Measurements from ENCODE around the gene STX16. TPM values are rescaled to one million over a fixed set of nuclear protein-coding genes. Genes with fewer than 3 reads are reported as not detected.

Gene STX16
- total RNA-seq, 4 donors from 2014 or later, result 29.6 to 49.2 (median 32.8) TPM

- Histone ChIP-seq H3K9me3 (no peaks in the 10 kb centered on the region), H3K4me1 (peaks cover 5 to 19% (median 7%) of the 10 kb centered on the region in 3 donors), H3K27ac (no peak overlapping the region), H3K27me3 (peaks cover 0 to 16% (median 0%) of the 10 kb centered on the region in 4 donors), H3K4me3 (no peak overlapping the region), H3K36me3 (no peaks in the 10 kb centered on the region)
- intact Hi-C loops (cut with DNase I), result no loop called here
- WGBS, 2 donors, result 50 to 73% methylated on average over 7 to 16 of the region's 29 CpGs
- TF ChIP-seq CTCF (IDR thresholded peaks at IDR 0.05) (no peak), POLR2A (IDR thresholded peaks at IDR 0.05) (no peak)
- no peak for DNase-seq
Measured at GRCh38 chr20:58623579-58624473, 27.3 kb upstream of the STX16 start.

- H3K36me3 ChIP-seq, result no peaks in the 10 kb centered on the region
- DNase-seq, result no peak
- no peak overlapping the region for H3K27ac ChIP-seq
- H3K27me3 ChIP-seq, result peaks cover 0 to 7% (median 0%) of the 10 kb centered on the region in 4 donors
- peaks cover 0 to 10% (median 7%) of the 10 kb centered on the region in 3 donors for H3K4me1 ChIP-seq
- no peaks in the 10 kb centered on the region for H3K9me3 ChIP-seq
- H3K4me3 ChIP-seq, result no peak overlapping the region
- no peak for TF ChIP-seq CTCF (IDR thresholded peaks at IDR 0.05)
- intact Hi-C loops (cut with DNase I), result no loop called here
- 80 to 83% methylated on average over 5 to 10 of the region's 10 CpGs for WGBS, 2 donors
Measured at GRCh38 chr20:58624687-58625086, 26.4 kb upstream of the STX16 start.

GRCh38 chr20:58625585-58625984, 25.5 kb upstream of the STX16 start:
- no peak for DNase-seq
- H3K36me3 ChIP-seq, result no peaks in the 10 kb centered on the region
- intact Hi-C loops (cut with DNase I), result no loop called here
- H3K27me3 ChIP-seq, result no peaks in the 10 kb centered on the region
- H3K4me3 ChIP-seq, result no peak overlapping the region
- H3K4me1 ChIP-seq, result peaks cover 0 to 10% (median 7%) of the 10 kb centered on the region in 3 donors
- no peak for TF ChIP-seq CTCF (IDR thresholded peaks at IDR 0.05)
- TF ChIP-seq POLR2A (IDR thresholded peaks at IDR 0.05), result no peak
- no peaks in the 10 kb centered on the region for H3K9me3 ChIP-seq
- no peak overlapping the region for H3K27ac ChIP-seq
- 75 to 84% methylated on average over 5 of the region's 6 CpGs for WGBS, 2 donors

GRCh38 chr20:58626051-58626450, 25.0 kb upstream of the STX16 start:
- no peaks in the 10 kb centered on the region for H3K27me3 ChIP-seq
- intact Hi-C loops (cut with DNase I), result no loop called here
- no peak overlapping the region for H3K27ac ChIP-seq
- no peak for DNase-seq
- H3K4me1 ChIP-seq, result peaks cover 0 to 10% (median 7%) of the 10 kb centered on the region in 3 donors
- no peak for TF ChIP-seq POLR2A (IDR thresholded peaks at IDR 0.05)
- no peak for TF ChIP-seq CTCF (IDR thresholded peaks at IDR 0.05)
- WGBS, 2 donors, result 80 to 86% methylated on average over 1 to 2 of the region's 4 CpGs
- H3K9me3 ChIP-seq, result no peaks in the 10 kb centered on the region
- no peak overlapping the region for H3K4me3 ChIP-seq
- H3K36me3 ChIP-seq, result no peaks in the 10 kb centered on the region

- Histone ChIP-seq H3K27ac (no peak overlapping the region), H3K27me3 (no peaks in the 10 kb centered on the region), H3K4me3 (no peak overlapping the region), H3K9me3 (no peaks in the 10 kb centered on the region), H3K4me1 (peaks cover 0 to 10% (median 7%) of the 10 kb centered on the region in 3 donors), H3K36me3 (no peaks in the 10 kb centered on the region)
- WGBS, 2 donors, result 89% methylated on average over 9 to 11 of the region's 11 CpGs
- intact Hi-C loops (cut with DNase I), result no loop called here
- TF ChIP-seq CTCF (IDR thresholded peaks at IDR 0.05) (no peak), POLR2A (IDR thresholded peaks at IDR 0.05) (no peak)
- no peak for DNase-seq
Measured at GRCh38 chr20:58627212-58628072, 23.6 kb upstream of the STX16 start.

Measured in esophagus squamous epithelium (tissue), 5 donors.